Measurements from ENCODE around the gene STARD10. TPM values are rescaled to one million over a fixed set of nuclear protein-coding genes. Genes with fewer than 3 reads are reported as not detected.

STARD10 gene
- total and polyA plus RNA-seq, 4 donors, result 70.5 to 328 (median 232) TPM

- DNase-seq (ENCODE audit: low spot score), result no peak
- H3K4me3 ChIP-seq (ENCODE audit: low read depth in 1 of 3, low read length in 3 of 3), result no peak overlapping the region
- H3K9me3 ChIP-seq (ENCODE audit: control insufficient read depth in 4 of 4, low read length in 3 of 4), result no peaks in the 10 kb centered on the region
- no peak for TF ChIP-seq MAX (IDR thresholded peaks at IDR 0.05)
- TF ChIP-seq EGR1 (IDR thresholded peaks at IDR 0.05; ENCODE audit: low read depth in 2 of 2), result no peak
- no peak for TF ChIP-seq REST (IDR thresholded peaks at IDR 0.05)
- TF ChIP-seq HNF4A (conservative IDR thresholded peaks at IDR 0.05), result no peak
- TF ChIP-seq JUND (IDR thresholded peaks at IDR 0.05), result no peak
- TF ChIP-seq RAD21 (IDR thresholded peaks at IDR 0.05), result no peak
- no peak for TF ChIP-seq RXRA (IDR thresholded peaks at IDR 0.05)
- TF ChIP-seq FOXA1 (IDR thresholded peaks at IDR 0.05), result no peak
- no peak for TF ChIP-seq SP1 (IDR thresholded peaks at IDR 0.05)
- TF ChIP-seq ZBTB33 (IDR thresholded peaks at IDR 0.05), result no peak
- no peak for TF ChIP-seq HNF4G (IDR thresholded peaks at IDR 0.05)
- no peak for TF ChIP-seq CTCF (IDR thresholded peaks at IDR 0.05; ENCODE audit: low read depth, low read length, missing input control)
- TF ChIP-seq YY1 (IDR thresholded peaks at IDR 0.05), result no peak
- TF ChIP-seq FOXA2 (IDR thresholded peaks at IDR 0.05), result no peak
- no peak for TF ChIP-seq NR2F2 (IDR thresholded peaks at IDR 0.05)
- TF ChIP-seq TAF1 (conservative IDR thresholded peaks at IDR 0.05), result no peak
- TF ChIP-seq GABPA (IDR thresholded peaks at IDR 0.05 in 1 of 2, conservative IDR thresholded peaks at IDR 0.05 in 1 of 2), result no peak
- no peak for TF ChIP-seq ATF3 (IDR thresholded peaks at IDR 0.05)
- no peak overlapping the region for H3K9ac ChIP-seq (ENCODE audit: low read depth in 1 of 2, low read length in 2 of 2)
- H3K27ac ChIP-seq (ENCODE audit: low read depth in 1 of 2, low read length in 2 of 2), result no peak overlapping the region
- H3K27me3 ChIP-seq (ENCODE audit: control insufficient read depth in 4 of 4, insufficient read depth in 4 of 4, low read length in 3 of 4), result no peaks in the 10 kb centered on the region
- WGBS, result 91% methylated on average over 4 of the region's 4 CpGs
- H3K4me1 ChIP-seq (ENCODE audit: control insufficient read depth in 4 of 4, insufficient read depth in 4 of 4, low read length in 3 of 4), result peaks cover 0 to 4% (median 0%) of the 10 kb centered on the region in 4 donors
- peaks cover 9 to 54% (median 35%) of the 10 kb centered on the region in 4 donors for H3K36me3 ChIP-seq (ENCODE audit: control insufficient read depth in 4 of 4, insufficient read depth in 3 of 4, low read depth in 1 of 4, low read length in 3 of 4)
These were observed 45.0 kb upstream of the STARD10 start for GRCh38 chr11:72838691-72839305.
